Gastrocnemius medialis (tissue), 4 donors: ENCODE measurements around the gene MAPRE2. TPM values are rescaled to one million over a fixed set of nuclear protein-coding genes. Genes with fewer than 3 reads are reported as not detected.
A peak's percentile ranks its signal among the peaks of the same experiment; 100 is the strongest.

Source experiments
- ATAC-seq, 2 donors: fragments of 150-250 bp; one replicate each; pipeline ENCODE4 v1.9.1; 2016
- DNase-seq, 2 donors: peaks; one replicate each; pipeline ENCODE4 v3.0.0-alpha.2; 2019
- H3K27ac ChIP-seq, 4 donors: fragments of 200-600 bp; sonication (generic); 1 replicate in 1 of 4; 2 replicates in 3 of 4; pipeline ENCODE4 v1.5.1; 2016 to 2018; ENCODE audit warnings: mild to moderate bottlenecking in 2 of 4, moderate library complexity in 1 of 4
- H3K27me3 ChIP-seq, 3 donors: fragments of 200-600 bp; sonication (generic) in 2 of 3; 1 replicate in 1 of 3; 2 replicates in 2 of 3; pipeline versions ENCODE4 v1.5.1 to v1.6.0; 2016 to 2019; ENCODE audit warnings: mild to moderate bottlenecking in 1 of 3, moderate library complexity in 1 of 3
- H3K36me3 ChIP-seq, 2 donors: fragments of 200-600 bp; sonication (generic) in 1 of 2; one replicate each; pipeline ENCODE4 v1.5.1; 2017 to 2018
- H3K4me1 ChIP-seq, 2 donors: fragments of 200-600 bp; sonication (generic) in 1 of 2; one replicate each; pipeline ENCODE4 v1.5.1; 2016 to 2017; ENCODE audit warnings: mild to moderate bottlenecking in 2 of 2
- H3K4me3 ChIP-seq, 4 donors: fragments of 200-600 bp; sonication (generic) in 3 of 4; 1 replicate in 1 of 4; 2 replicates in 3 of 4; pipeline ENCODE4 v1.5.1; 2016 to 2019; ENCODE audit warnings: mild to moderate bottlenecking in 2 of 4
- H3K9me3 ChIP-seq, 3 donors: fragments of 200-600 bp; sonication (generic) in 2 of 3; 1 replicate in 1 of 3; 2 replicates in 2 of 3; pipeline ENCODE4 v1.5.1; 2016 to 2019
- CTCF ChIP-seq, 5 experiments: fragments of 450-650 bp in 3 of 5; fragments of 200-600 bp in 2 of 5; sonication (generic) in 2 of 5; IDR thresholded peaks in 4 of 5; conservative IDR thresholded peaks in 1 of 5; 1 replicate in 4 of 5; 2 replicates in 1 of 5; pipeline ENCODE4 v1.5.1; 2016 to 2019; ENCODE audit warnings: antibody characterized with exemption in 5 of 5, mild to moderate bottlenecking in 3 of 5, moderate library complexity in 3 of 5
- POLR2A ChIP-seq, 2 donors: fragments of 450-650 bp; IDR thresholded peaks; one replicate each; pipeline ENCODE4 v1.6.1; 2017; ENCODE audit warnings: antibody characterized with exemption in 2 of 2, mild to moderate bottlenecking in 2 of 2, moderate library complexity in 2 of 2
- in situ Hi-C, 4 donors: fragments of 200-750 bp; cut with MboI; loops; one replicate each; pipeline versions ENCODE4 v1.15.0 to v1.8.0; 2017; ENCODE audit warnings: low sequenced_read_pairs in 4 of 4
- intact Hi-C: fragments of 100-400 bp; cut with DNase I; formaldehyde crosslinking; loops from one replicate; pipeline ENCODE4 v1.15.1; 2023; ENCODE audit warnings: low total_unique reads
- total RNA-seq, 4 donors: library from RNA; depleted of rRNA; stranded (reverse); fragments of >200 nt; gene quantifications; one replicate each; pipeline versions ENCODE4 v1.1.0 to v1.2.3, GENCODE V29; 2016

Gene MAPRE2
- total RNA-seq, 4 donors from 2014 or later = 21.3 to 46.2 (median 34.4) TPM

GRCh38 chr18:35097763-35098162 lies 56.5 kb downstream of the MAPRE2 start:
- peaks cover 0 to 21% of the 10 kb centered on the region in 2 donors for H3K36me3 ChIP-seq

GRCh38 chr18:35099911-35100310 lies 58.7 kb downstream of the MAPRE2 start:
- in situ Hi-C loops = no loop called here

More at GRCh38 chr18:35097763-35098162, 56.5 kb downstream of the MAPRE2 start:
- no peaks in the 10 kb centered on the region for H3K9me3 ChIP-seq
- H3K4me3 ChIP-seq = no peak overlapping the region
- H3K27ac ChIP-seq = peak overlapping the region in 1 of 4 donors; percentile 39
- in situ Hi-C loops = no loop called here
- no peak for ATAC-seq
- no peaks in the 10 kb centered on the region for H3K27me3 ChIP-seq
- DNase-seq = no peak
- no peak for TF ChIP-seq POLR2A (IDR thresholded peaks at IDR 0.05)
- no peak for TF ChIP-seq CTCF (IDR thresholded peaks at IDR 0.05 in 4 of 5, conservative IDR thresholded peaks at IDR 0.05 in 1 of 5)
- intact Hi-C loops = no loop called here
- H3K4me1 ChIP-seq = peaks cover 5 to 12% of the 10 kb centered on the region in 2 donors

GRCh38 chr18:35104391-35105051 lies 63.3 kb downstream of the MAPRE2 start:
- H3K4me1 ChIP-seq = peaks cover 4 to 9% of the 10 kb centered on the region in 2 donors

More at GRCh38 chr18:35099911-35100310, 58.7 kb downstream of the MAPRE2 start:
- no peak overlapping the region for H3K27ac ChIP-seq
- no peak for DNase-seq
- H3K4me1 ChIP-seq = peaks cover 0 to under 1% of the 10 kb centered on the region in 2 donors
- no peak for TF ChIP-seq CTCF (IDR thresholded peaks at IDR 0.05 in 4 of 5, conservative IDR thresholded peaks at IDR 0.05 in 1 of 5)
- H3K27me3 ChIP-seq = no peaks in the 10 kb centered on the region
- intact Hi-C loops = no loop called here
- peaks cover 0 to 21% of the 10 kb centered on the region in 2 donors for H3K36me3 ChIP-seq
- no peak for ATAC-seq
- no peak overlapping the region for H3K4me3 ChIP-seq
- no peaks in the 10 kb centered on the region for H3K9me3 ChIP-seq

GRCh38 chr18:35106013-35106844 lies 65.0 kb downstream of the MAPRE2 start:
- Histone ChIP-seq H3K9me3 (no peaks in the 10 kb centered on the region), H3K27me3 (no peaks in the 10 kb centered on the region), H3K27ac (peak overlapping the region in 3 of 4 donors; percentile 9 to 32 (median 31)), H3K36me3 (no peaks in the 10 kb centered on the region), H3K4me1 (peaks cover 9 to 12% of the 10 kb centered on the region in 2 donors), H3K4me3 (no peak overlapping the region)
- ATAC-seq = no peak
- no peak for TF ChIP-seq POLR2A (IDR thresholded peaks at IDR 0.05)
- no peak for TF ChIP-seq CTCF (IDR thresholded peaks at IDR 0.05 in 4 of 5, conservative IDR thresholded peaks at IDR 0.05 in 1 of 5)
- no peak for DNase-seq
- intact Hi-C loops (no loop called here), in situ Hi-C loops (no loop called here)

More at GRCh38 chr18:35104391-35105051, 63.3 kb downstream of the MAPRE2 start:
- in situ Hi-C loops = no loop called here
- no peak overlapping the region for H3K4me3 ChIP-seq
- no peaks in the 10 kb centered on the region for H3K36me3 ChIP-seq
- H3K27ac ChIP-seq = peak overlapping the region in 2 of 4 donors; percentile 34 to 48
- TF ChIP-seq CTCF (IDR thresholded peaks at IDR 0.05 in 4 of 5, conservative IDR thresholded peaks at IDR 0.05 in 1 of 5) (no peak), POLR2A (IDR thresholded peaks at IDR 0.05) (no peak)
- no peak for ATAC-seq
- intact Hi-C loops = no loop called here
- no peak for DNase-seq
- no peaks in the 10 kb centered on the region for H3K9me3 ChIP-seq
- no peaks in the 10 kb centered on the region for H3K27me3 ChIP-seq
